GM19099 (cell line): ENCODE measurements around the gene NSG1.

Experiments used
- POLR2A ChIP-seq: IDR thresholded peaks from 3 replicates; pipeline ENCODE4 v1.6.1; 2011; ENCODE audit warnings: low read depth; ENCODE audit not compliant: insufficient read length; ENCODE audit errors: extremely low read depth

Gene NSG1

GRCh38 chr4:4401036-4401435 lies 14.1 kb downstream of the NSG1 start:
- TF ChIP-seq POLR2A: no peak

DNA sequence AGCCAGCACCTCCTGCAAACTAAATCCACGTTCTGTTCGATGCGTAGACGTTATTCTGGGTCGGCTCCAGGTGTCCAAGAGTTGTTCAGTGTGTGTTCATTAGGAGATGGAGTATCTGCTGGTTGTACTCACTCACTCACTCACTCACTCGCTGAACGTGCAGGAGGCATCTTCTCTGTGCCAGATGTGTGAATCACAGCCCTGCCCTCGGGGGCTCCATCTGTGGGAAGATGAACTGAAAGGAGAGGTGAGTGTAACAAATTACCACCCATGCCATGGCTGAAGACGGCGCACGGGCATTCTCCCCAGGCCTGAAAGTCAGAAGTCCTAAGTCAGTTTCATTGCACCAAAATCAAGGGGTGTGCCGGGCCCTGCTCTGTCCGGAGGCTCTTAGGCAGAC lies 16.1 kb downstream of the NSG1 start:
- no peak for TF ChIP-seq POLR2A

- no peak for TF ChIP-seq POLR2A
Observed at GRCh38 chr4:4405358-4405962, 18.6 kb downstream of the NSG1 start.

DNA sequence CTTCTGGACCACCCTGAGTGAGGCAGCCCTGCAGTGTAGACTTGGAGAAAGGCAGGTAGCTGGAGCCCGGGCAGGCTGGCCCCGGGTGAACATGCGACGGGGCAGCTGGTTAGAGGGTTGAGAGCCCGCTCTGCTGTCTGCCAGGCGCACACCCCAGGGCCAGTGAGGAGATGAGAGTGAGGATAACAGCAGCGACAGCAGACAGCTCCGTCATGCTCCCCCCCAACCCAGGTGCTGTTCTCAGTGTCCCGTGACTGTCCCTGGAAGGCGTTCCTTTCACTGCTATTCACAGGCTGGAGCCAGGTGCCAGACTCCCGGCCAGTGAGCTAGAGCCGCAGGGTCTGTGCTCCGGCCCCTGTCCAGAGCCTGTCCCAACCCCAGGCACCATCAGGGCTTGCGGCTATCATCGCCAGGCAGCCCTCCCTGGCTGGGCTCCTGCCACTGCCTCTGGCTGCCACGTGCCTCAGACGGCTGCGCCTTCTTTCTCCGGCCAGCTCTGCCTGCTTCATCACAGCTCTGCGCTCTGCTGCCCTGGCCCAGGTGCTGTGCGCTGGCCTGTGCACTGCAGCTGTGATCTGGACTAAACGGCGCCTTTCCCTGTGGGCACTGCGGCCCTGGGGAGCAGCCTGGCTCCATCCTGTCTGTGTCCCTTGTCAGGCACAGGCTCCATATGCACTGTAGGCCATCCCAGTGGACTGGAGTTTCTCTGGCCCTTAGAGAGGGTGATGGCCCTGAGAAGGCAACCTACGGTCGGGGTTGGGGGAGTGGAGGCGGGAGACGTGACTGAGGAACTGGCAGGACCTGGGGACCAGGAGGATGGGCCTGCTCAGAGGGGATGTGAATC lies 19.8 kb downstream of the NSG1 start:
- no peak for TF ChIP-seq POLR2A

GRCh38 chr4:4407299-4408131 lies 20.6 kb downstream of the NSG1 start:
- no peak for TF ChIP-seq POLR2A

- TF ChIP-seq POLR2A: no peak
Observed at GRCh38 chr4:4408132-4408523, 21.2 kb downstream of the NSG1 start.

DNA sequence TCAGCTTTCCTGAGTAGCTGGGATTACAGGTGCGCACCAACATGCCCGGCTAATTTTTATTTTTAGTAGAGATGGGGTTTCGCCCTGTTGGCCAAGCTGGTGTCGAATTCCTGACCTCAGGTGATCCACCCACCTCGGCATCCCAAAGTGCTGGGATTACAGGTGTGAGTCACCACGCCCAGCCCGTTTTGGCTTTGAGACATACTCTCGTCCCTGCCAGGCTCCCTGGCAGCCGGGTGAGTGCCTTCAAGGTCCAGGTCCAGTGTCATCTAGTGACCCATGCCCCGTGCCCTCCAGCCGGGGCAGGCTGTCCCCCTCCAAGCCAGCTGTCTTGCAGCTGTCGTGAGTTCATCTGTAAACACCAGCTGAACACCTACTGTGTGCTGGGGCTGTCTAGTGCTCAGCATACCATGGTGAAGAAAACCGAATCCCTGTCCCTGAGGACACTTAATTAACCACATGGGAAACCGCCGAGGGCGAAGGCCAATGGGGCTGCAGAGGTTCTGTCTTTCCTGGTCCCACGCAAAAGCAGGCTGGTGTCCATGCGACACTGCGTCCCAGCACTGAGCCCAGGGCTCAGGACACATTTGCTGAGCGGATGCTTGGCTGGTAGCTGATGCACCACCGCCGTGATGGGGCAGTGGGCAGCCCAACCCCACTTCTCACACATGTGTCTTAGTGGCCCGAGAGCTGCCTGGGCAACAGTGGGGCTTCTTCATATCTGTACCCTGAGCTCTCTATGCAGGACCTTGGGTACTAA lies 21.9 kb downstream of the NSG1 start:
- TF ChIP-seq POLR2A: no peak

DNA sequence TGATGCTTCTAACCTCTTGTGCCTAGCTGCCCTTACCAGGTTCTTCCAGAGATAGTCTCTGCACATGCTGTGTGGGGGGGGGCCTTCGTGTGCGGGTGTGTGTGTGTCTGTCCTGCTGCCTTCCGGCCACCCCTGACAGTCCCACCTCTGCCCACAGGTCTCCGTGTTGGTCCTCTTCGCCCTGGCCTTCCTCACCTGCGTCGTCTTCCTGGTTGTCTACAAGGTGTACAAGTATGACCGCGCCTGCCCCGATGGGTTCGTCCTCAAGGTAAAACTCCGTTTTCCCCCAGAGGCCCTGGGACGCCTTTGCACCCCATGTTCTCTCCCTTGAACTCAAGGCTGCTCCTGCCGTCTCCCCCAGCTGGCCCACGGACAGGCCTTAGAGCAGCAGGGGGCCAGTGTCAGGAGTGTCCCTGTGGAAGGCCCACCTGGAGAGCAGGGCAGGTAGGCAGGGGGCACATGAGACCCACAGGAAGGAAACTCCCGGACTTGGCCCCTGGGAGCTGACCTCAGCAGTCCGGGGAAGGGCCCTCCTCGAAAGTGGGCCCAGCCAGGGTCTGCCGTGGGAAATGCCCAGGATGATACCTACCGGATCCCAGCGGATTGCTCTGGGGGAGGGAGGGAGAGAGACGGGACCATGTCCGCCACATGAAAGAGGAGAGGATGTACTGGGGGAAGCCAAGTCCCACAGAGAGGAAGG lies 22.7 kb downstream of the NSG1 start:
- no peak for TF ChIP-seq POLR2A

DNA sequence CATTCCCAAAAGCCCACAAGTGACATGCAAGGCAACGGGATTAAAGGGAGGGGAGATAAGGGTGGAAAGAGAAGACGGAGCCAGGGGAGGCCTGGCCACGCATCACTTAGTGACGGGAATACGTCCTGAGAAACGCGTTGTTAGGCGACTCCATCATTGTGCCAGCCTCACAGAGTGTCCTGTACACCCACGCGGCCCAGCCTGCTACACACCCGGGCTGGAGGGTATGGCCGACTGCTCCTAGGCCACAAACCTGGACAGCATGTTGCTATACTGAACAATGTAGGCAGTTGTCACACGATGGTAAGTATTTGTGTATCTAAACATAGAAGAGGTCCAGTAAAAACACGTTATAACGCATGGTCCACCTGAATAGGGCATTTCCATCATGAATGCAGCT lies 23.4 kb downstream of the NSG1 start:
- no peak for TF ChIP-seq POLR2A

GRCh38 chr4:4411906-4412305 lies 25.0 kb downstream of the NSG1 start:
- TF ChIP-seq POLR2A: no peak

- no peak for TF ChIP-seq POLR2A
Observed at GRCh38 chr4:4412641-4413372, 25.9 kb downstream of the NSG1 start.

GRCh38 chr4:4413373-4413725 lies 26.4 kb downstream of the NSG1 start:
- no peak for TF ChIP-seq POLR2A

- TF ChIP-seq POLR2A: no peak
Observed at GRCh38 chr4:4413806-4414205, 26.9 kb downstream of the NSG1 start.
